H1 (cell line): ENCODE measurements around the gene NCF2. TPM values are rescaled to one million over a fixed set of nuclear protein-coding genes. Genes with fewer than 3 reads are reported as not detected.
A peak's percentile ranks its signal among the peaks of the same experiment; 100 is the strongest.

Experiments used
- CTCF ChIA-PET: fragments of 300-600 bp; sonication (Branson Sonifier 250); formaldehyde crosslinking; loops from one replicate; lab custom pipeline; 2021; ENCODE audit not compliant: partially characterized antibody; lab: Charles Lee
- POLR2A ChIA-PET: fragments of 300-600 bp; sonication (Branson Sonifier 250); formaldehyde crosslinking; loops from one replicate; lab custom pipeline; 2021; ENCODE audit warnings: inconsistent platforms; ENCODE audit not compliant: partially characterized antibody; lab: Charles Lee
- DNase-seq, 2 experiments: peaks; one replicate each; pipeline versions ENCODE4 v3.0.0 to v3.0.0-alpha.2; 2010 to 2022; ENCODE audit warnings: low spot score in 2 of 2, low read depth in 1 of 2, mixed read lengths in 1 of 2
- FAIRE-seq: peaks from 2 replicates; lab custom pipeline; 2011; peaks lifted over from hg19 to GRCh38; lab: Jason Lieb, UNC
- H2AFZ ChIP-seq: 2 replicates; pipeline ENCODE4 v1.8.1; 2012; ENCODE audit warnings: low read length, inconsistent platforms
- H2AK5ac ChIP-seq: 2 replicates; pipeline ENCODE4 v1.6.1; 2013; ENCODE audit warnings: low read depth, low read length
- H2BK120ac ChIP-seq: replicated peaks from 2 replicates; pipeline ENCODE3; 2013; ENCODE audit warnings: low read depth, low read length, inconsistent platforms
- H2BK12ac ChIP-seq: 2 replicates; pipeline ENCODE4 v1.6.1; 2013; ENCODE audit warnings: low read depth, low read length
- H2BK15ac ChIP-seq: 2 replicates; pipeline ENCODE4 v1.6.1; 2013; ENCODE audit warnings: low read length
- H2BK20ac ChIP-seq: 2 replicates; pipeline ENCODE4 v1.6.1; 2013; ENCODE audit warnings: low read length
- H2BK5ac ChIP-seq: 2 replicates; pipeline ENCODE4 v1.6.1; 2013; ENCODE audit warnings: low read depth, low read length
- H3K14ac ChIP-seq: 2 replicates; pipeline ENCODE4 v1.6.1; 2013; ENCODE audit warnings: inconsistent platforms; ENCODE audit not compliant: insufficient read length
- H3K18ac ChIP-seq: 2 replicates; pipeline ENCODE4 v1.6.1; 2013; ENCODE audit warnings: low read length; ENCODE audit errors: extremely low read depth
- H3K23ac ChIP-seq: 2 replicates; pipeline ENCODE4 v1.6.1; 2013; ENCODE audit warnings: inconsistent platforms; ENCODE audit not compliant: insufficient read length
- H3K23me2 ChIP-seq: 2 replicates; pipeline ENCODE4 v1.6.1; 2013; ENCODE audit warnings: low read depth, low read length
- H3K27ac ChIP-seq: 2 replicates; pipeline ENCODE4 v1.6.1; 2011; ENCODE audit warnings: low read depth, low read length, inconsistent platforms
- H3K27me3 ChIP-seq, 4 experiments: replicated peaks in 1 of 4; 1 replicate in 1 of 4; 2 replicates in 3 of 4; pipeline versions ENCODE4 v1.6.1 to v1.8.1; 2011 to 2013; ENCODE audit warnings: low read length in 3 of 4, mild to moderate bottlenecking in 3 of 4, inconsistent platforms in 2 of 4, mixed read lengths in 2 of 4, moderate library complexity in 1 of 4; ENCODE audit not compliant: control insufficient read depth in 3 of 4, insufficient read depth in 3 of 4; ENCODE audit errors: extremely low read depth in 1 of 4
- H3K36me3 ChIP-seq, 4 experiments: 2 replicates each; pipeline versions ENCODE4 v1.6.1 to v1.8.1; 2011 to 2013; ENCODE audit warnings: mild to moderate bottlenecking in 4 of 4, low read length in 3 of 4, moderate library complexity in 2 of 4, control low read depth in 1 of 4, inconsistent platforms in 1 of 4; ENCODE audit not compliant: insufficient read depth in 4 of 4, control insufficient read depth in 2 of 4
- H3K4ac ChIP-seq: replicated peaks from 2 replicates; pipeline ENCODE3; 2013; ENCODE audit warnings: low read length, low read depth, mixed read lengths, inconsistent platforms; ENCODE audit not compliant: insufficient read length
- H3K4me1 ChIP-seq, 4 experiments: replicated peaks in 1 of 4; 1 replicate in 1 of 4; 2 replicates in 3 of 4; pipeline versions ENCODE4 v1.6.1 to v1.8.1; 2011 to 2013; ENCODE audit warnings: low read length in 3 of 4, inconsistent platforms in 2 of 4, mixed read lengths in 1 of 4; ENCODE audit not compliant: insufficient read depth in 4 of 4, control insufficient read depth in 3 of 4
- H3K4me2 ChIP-seq, 2 experiments: 2 replicates each; pipeline versions ENCODE4 v1.6.1 to v1.8.1; 2011 to 2013; ENCODE audit warnings: low read depth in 2 of 2, low read length in 2 of 2, control low read depth in 1 of 2, inconsistent platforms in 1 of 2, mild to moderate bottlenecking in 1 of 2; ENCODE audit not compliant: insufficient read depth in 1 of 2
- H3K4me3 ChIP-seq, 4 experiments: fragments of 200-600, 300-600 bp in 1 of 4; sonication (generic), shearing (Covaris generic), sonication (Bioruptor Twin) in 1 of 4; 2 replicates each; pipeline versions ENCODE4 v1.5.1 to v1.8.1; 2011 to 2016; ENCODE audit warnings: low read length in 4 of 4, low read depth in 3 of 4, control low read depth in 2 of 4, inconsistent platforms in 2 of 4, mild to moderate bottlenecking in 2 of 4, mixed read lengths in 1 of 4, moderate library complexity in 1 of 4; ENCODE audit not compliant: insufficient read depth in 2 of 4; ENCODE audit errors: extremely low read depth in 1 of 4
- H3K56ac ChIP-seq: replicated peaks from 2 replicates; pipeline ENCODE3; 2013; ENCODE audit warnings: low read depth, mild to moderate bottlenecking, mixed read lengths, low read length, inconsistent platforms; ENCODE audit not compliant: insufficient read length
- H3K79me1 ChIP-seq: 2 replicates; pipeline ENCODE4 v1.6.1; 2013; ENCODE audit warnings: low read depth, low read length, control low read depth
- H3K79me2 ChIP-seq, 2 experiments: 2 replicates each; pipeline versions ENCODE4 v1.6.1 to v1.8.1; 2012 to 2013; ENCODE audit warnings: low read length in 2 of 2, mild to moderate bottlenecking in 2 of 2, inconsistent platforms in 1 of 2; ENCODE audit not compliant: insufficient read depth in 2 of 2, control insufficient read depth in 1 of 2
- H3K9ac ChIP-seq, 4 experiments: replicated peaks in 1 of 4; 1 replicate in 1 of 4; 2 replicates in 3 of 4; pipeline versions ENCODE4 v1.6.1 to v1.8.1; 2011 to 2013; ENCODE audit warnings: low read depth in 3 of 4, low read length in 3 of 4, control low read depth in 2 of 4, mild to moderate bottlenecking in 2 of 4, moderate library complexity in 2 of 4, inconsistent platforms in 1 of 4; ENCODE audit errors: extremely low read depth in 1 of 4
- H3K9me3 ChIP-seq, 2 experiments: 2 replicates each; pipeline versions ENCODE4 v1.6.1 to v1.8.1; 2012 to 2013; ENCODE audit warnings: mild to moderate bottlenecking in 2 of 2, moderate library complexity in 2 of 2, control low read depth in 1 of 2, inconsistent platforms in 1 of 2, low read depth in 1 of 2, low read length in 1 of 2, mixed read lengths in 1 of 2; ENCODE audit not compliant: insufficient read depth in 2 of 2
- H4K20me1 ChIP-seq, 2 experiments: replicated peaks in 1 of 2; 2 replicates each; pipeline versions ENCODE3 to v1.8.1; 2011 to 2013; ENCODE audit warnings: inconsistent platforms in 2 of 2, low read length in 2 of 2, mild to moderate bottlenecking in 1 of 2; ENCODE audit not compliant: insufficient read depth in 2 of 2, control insufficient read depth in 1 of 2
- H4K5ac ChIP-seq: 2 replicates; pipeline ENCODE4 v1.6.1; 2013; ENCODE audit warnings: low read length, low read depth, mixed read lengths, inconsistent platforms; ENCODE audit not compliant: insufficient read length
- H4K8ac ChIP-seq: 2 replicates; pipeline ENCODE4 v1.8.0; 2013; ENCODE audit warnings: mild to moderate bottlenecking, moderate library complexity, low read length, inconsistent platforms; ENCODE audit not compliant: insufficient read depth; ENCODE audit errors: extremely low read depth
- H4K91ac ChIP-seq: replicated peaks from 2 replicates; pipeline ENCODE3; 2013; ENCODE audit warnings: low read length, mixed read lengths, inconsistent platforms; ENCODE audit not compliant: insufficient read length
- ASH2L ChIP-seq: fragments of 200-600, 300-600 bp; sonication (generic); IDR thresholded peaks from one replicate; pipeline ENCODE4 v1.7.1; 2017; ENCODE audit warnings: low read length
- ATF3 ChIP-seq: IDR thresholded peaks from 2 replicates; pipeline ENCODE4 v1.6.1; 2011; ENCODE audit warnings: low read depth, mild to moderate bottlenecking, low read length; ENCODE audit not compliant: insufficient read depth
- BACH1 ChIP-seq: IDR thresholded peaks from 2 replicates; pipeline ENCODE4 v1.6.1; 2012; ENCODE audit warnings: low read length, improper control_type of control experiment
- CHD2 ChIP-seq: IDR thresholded peaks from 2 replicates; pipeline ENCODE4 v1.6.1; 2012; ENCODE audit warnings: low read length, improper control_type of control experiment
- CREB1 ChIP-seq: IDR thresholded peaks from 2 replicates; pipeline ENCODE4 v1.6.1; 2012; ENCODE audit warnings: inconsistent platforms
- GTF2F1 ChIP-seq: IDR thresholded peaks from 2 replicates; pipeline ENCODE4 v1.6.1; 2012; ENCODE audit warnings: low read depth, low read length, improper control_type of control experiment, borderline replicate concordance
- KDM4A ChIP-seq: IDR thresholded peaks from one replicate; pipeline ENCODE4 v1.7.1; 2012; ENCODE audit warnings: low read depth, mild to moderate bottlenecking, moderate library complexity, low read length, inconsistent platforms; ENCODE audit not compliant: severe bottlenecking
- NRF1 ChIP-seq: IDR thresholded peaks from 2 replicates; pipeline ENCODE4 v1.6.1; 2011; ENCODE audit warnings: mild to moderate bottlenecking, low read depth, low read length, improper control_type of control experiment
- RAD21 ChIP-seq, 2 experiments: IDR thresholded peaks in 1 of 2; conservative IDR thresholded peaks in 1 of 2; 2 replicates each; pipeline ENCODE4 v1.6.1; 2011; ENCODE audit warnings: low read depth in 2 of 2, low read length in 2 of 2, improper control_type of control experiment in 1 of 2, inconsistent platforms in 1 of 2, mild to moderate bottlenecking in 1 of 2, moderate library complexity in 1 of 2
- SP1 ChIP-seq: IDR thresholded peaks from 2 replicates; pipeline ENCODE4 v1.6.1; 2011; ENCODE audit warnings: low read depth, low read length
- TAF7 ChIP-seq: optimal IDR thresholded peaks from 2 replicates; pipeline ENCODE3; 2011; ENCODE audit warnings: low read depth, mild to moderate bottlenecking, inconsistent platforms, low read length, moderate library complexity, borderline replicate concordance
- TEAD4 ChIP-seq: IDR thresholded peaks from 2 replicates; pipeline ENCODE4 v1.6.1; 2012; ENCODE audit warnings: low read depth, low read length, inconsistent platforms, mixed read lengths
- USF2 ChIP-seq: IDR thresholded peaks from 2 replicates; pipeline ENCODE4 v1.6.1; 2011; ENCODE audit warnings: low read length, improper control_type of control experiment
- WGBS, 2 experiments: shearing (Covaris generic) in 1 of 2; methylation state at CpG; one replicate each; pipeline versions ENCODE4 v1.1.6 to v1.1.7; 2013 to 2015; ENCODE audit warnings: low lambda C conversion rate in 2 of 2, mixed read lengths in 2 of 2, inconsistent platforms in 1 of 2, low coverage in 1 of 2, missing lambda C conversion rate in 1 of 2; ENCODE audit not compliant: insufficient replicate concordance in 2 of 2, insufficient coverage in 1 of 2, insufficient read length in 1 of 2; ENCODE audit errors: extremely low coverage in 1 of 2, missing lambda C conversion rate in 1 of 2; 5-methylcytosine and 5-hydroxymethylcytosine counted together
- polyA plus RNA-seq, 7 experiments: library from polyadenylated mRNA; depleted of rRNA in 3 of 7; stranded (reverse) in 5 of 7; unstranded in 2 of 7; fragments of >200 nt in 5 of 7; fragments of 200-250 nt in 2 of 7; gene quantifications; 1 replicate in 5 of 7; 2 replicates in 1 of 7; 4 replicates in 1 of 7; pipeline versions ENCODE4 v1.2.1 to v1.2.3, GENCODE V29; 2011 to 2013; ENCODE audit warnings: missing spikeins in 2 of 7, mixed read lengths in 2 of 7
- total RNA-seq: library from RNA; stranded (reverse); fragmentation: NEBNext Ultra II Directional; extraction: Animal tissue kit (Norgen Biotek cat#: 25700); gene quantifications from 2 replicates; pipeline ENCODE4 v1.2.1, GENCODE V29; 2021

NCF2 gene
- total and polyA plus RNA-seq, 2 of the 8 experiments (the other 6 are each of a cell fraction or from before 2014, with no cell fraction given), result not detected

- H2AK5ac ChIP-seq, result no peak overlapping the region
- DNase-seq, result peak in 1 of 2 experiments; percentile 24
- no peak for TF ChIP-seq CHD2
- TF ChIP-seq TAF7, result no peak
- no peak for TF ChIP-seq TEAD4
- no peak for TF ChIP-seq CREB1
- no peak for TF ChIP-seq GTF2F1
- no peak for TF ChIP-seq SP1
- TF ChIP-seq BACH1, result no peak
- TF ChIP-seq USF2, result no peak
- no peak for TF ChIP-seq RAD21 (IDR thresholded peaks at IDR 0.05 in 1 of 2, conservative IDR thresholded peaks at IDR 0.05 in 1 of 2; ENCODE audit: low read depth in 2 of 2, low read length in 2 of 2)
- no peak for TF ChIP-seq KDM4A
- TF ChIP-seq ASH2L, result no peak
- TF ChIP-seq ATF3, result no peak
- TF ChIP-seq NRF1, result no peak
Observed at GRCh38 chr1:183602510-183602909, 12.3 kb upstream of the NCF2 start.

More at GRCh38 chr1:183602510-183602909, 12.3 kb upstream of the NCF2 start:
- CTCF ChIA-PET, result interaction anchor here (0.8 to 1.0 kb wide), 2 partner anchors 10 to 51 kb away, joined by 3 to 5 read pairs; no protein-coding TSS in a partner anchor
- H4K8ac ChIP-seq, result no peak overlapping the region
- no peak overlapping the region for H2BK12ac ChIP-seq
- no peaks in the 10 kb centered on the region for H3K4me1 ChIP-seq
- no peaks in the 10 kb centered on the region for H4K20me1 ChIP-seq
- no peak overlapping the region for H3K18ac ChIP-seq
- no peak overlapping the region for H3K4me3 ChIP-seq
- no peak overlapping the region for H2BK15ac ChIP-seq
- H3K79me1 ChIP-seq, result no peaks in the 10 kb centered on the region
- H3K79me2 ChIP-seq, result no peaks in the 10 kb centered on the region
- no peak overlapping the region for H3K23ac ChIP-seq
- no peak for FAIRE-seq
- H3K27me3 ChIP-seq, result no peaks in the 10 kb centered on the region; a peak in 1 of 7 replicates
- H2BK5ac ChIP-seq, result no peak overlapping the region
- H3K56ac ChIP-seq, result no peak overlapping the region
- no peak overlapping the region for H3K27ac ChIP-seq
- H3K36me3 ChIP-seq, result no peaks in the 10 kb centered on the region
- no peak overlapping the region for H3K14ac ChIP-seq
- H2BK120ac ChIP-seq, result no peak overlapping the region
- WGBS, 2 experiments, result 100% methylated on average over 1 of the region's 1 CpG; no CpG with 5 or more reads in 1 of the 2 experiments
- H4K5ac ChIP-seq, result no peak overlapping the region
- no peak overlapping the region for H2BK20ac ChIP-seq
- POLR2A ChIA-PET, result no interaction called here
- no peak overlapping the region for H3K4me2 ChIP-seq
- H3K4ac ChIP-seq, result no peak overlapping the region
- H3K9me3 ChIP-seq, result no peaks in the 10 kb centered on the region
- H2AFZ ChIP-seq, result no peak overlapping the region
- H4K91ac ChIP-seq, result no peak overlapping the region
- no peaks in the 10 kb centered on the region for H3K23me2 ChIP-seq
- no peak overlapping the region for H3K9ac ChIP-seq
